A673 (cell line): Measurements from ENCODE around the gene COL1A1. TPM values are rescaled to one million over a fixed set of nuclear protein-coding genes. Genes with fewer than 3 reads are reported as not detected.

ENCODE experiments used
- BruUV-seq: library from RNA; stranded (reverse); fragments of 400-500 nt; replicated peaks from 2 replicates; lab custom pipeline; 2021; lab: Mats Ljungman, UMichigan
- CTCF ChIA-PET: fragments of 300-600 bp; sonication (Branson Sonifier 250); formaldehyde crosslinking; loops from one replicate; lab custom pipeline; 2022; ENCODE audit warnings: antibody characterized with exemption; lab: Charles Lee
- POLR2A ChIA-PET: fragments of 300-600 bp; sonication (Branson Sonifier 250); formaldehyde crosslinking; loops from one replicate; lab custom pipeline; 2022; ENCODE audit warnings: antibody characterized with exemption; ENCODE audit not compliant: low non-redundant PET; lab: Charles Lee
- DNase-seq: peaks from one replicate; pipeline ENCODE4 v3.0.0-alpha.2; 2015; ENCODE audit warnings: low spot score
- H3K27ac ChIP-seq: fragments of 200-600 bp; sonication (generic); 2 replicates; pipeline ENCODE4 v1.5.1; 2016; ENCODE audit warnings: mixed run types, low read depth, mild to moderate bottlenecking, mixed read lengths, antibody characterized with exemption, low read length; ENCODE audit not compliant: poor library complexity, severe bottlenecking
- H3K27me3 ChIP-seq: fragments of 200-600 bp; sonication (generic); replicated peaks from 2 replicates; pipeline ENCODE4 v1.6.1; 2017; ENCODE audit warnings: mixed run types, low read depth, mild to moderate bottlenecking, mixed read lengths, antibody characterized with exemption, low read length; ENCODE audit not compliant: insufficient read depth, poor library complexity
- H3K36me3 ChIP-seq: fragments of 200-600 bp; sonication (generic); 2 replicates; pipeline ENCODE4 v1.6.1; 2016; ENCODE audit warnings: mixed run types, mild to moderate bottlenecking, mixed read lengths, antibody characterized with exemption, low read length; ENCODE audit not compliant: insufficient read depth, poor library complexity, severe bottlenecking
- H3K4me1 ChIP-seq: fragments of 200-600 bp; sonication (generic); 2 replicates; pipeline ENCODE4 v1.6.1; 2017; ENCODE audit warnings: mixed run types, mild to moderate bottlenecking, mixed read lengths, antibody characterized with exemption, low read length; ENCODE audit not compliant: insufficient read depth, poor library complexity, severe bottlenecking
- H3K4me3 ChIP-seq: fragments of 200-600 bp; sonication (generic); 2 replicates; pipeline ENCODE4 v1.5.1; 2016; ENCODE audit warnings: low read depth, mixed run types, mild to moderate bottlenecking, mixed read lengths, low read length; ENCODE audit not compliant: poor library complexity, severe bottlenecking
- H3K9me3 ChIP-seq: fragments of 200-600 bp; sonication (generic); 2 replicates; pipeline ENCODE4 v1.6.1; 2016; ENCODE audit warnings: mixed run types, low read depth, mild to moderate bottlenecking, mixed read lengths, antibody characterized with exemption, low read length; ENCODE audit not compliant: poor library complexity, severe bottlenecking
- CTCF ChIP-seq: fragments of 300-800, 200-600 bp; sonication (generic); conservative IDR thresholded peaks from 2 replicates; pipeline ENCODE4 v1.5.1; 2017; ENCODE audit warnings: low read depth, mild to moderate bottlenecking, antibody characterized with exemption, low read length, moderate library complexity, mixed read lengths
- EZH2 ChIP-seq: fragments of 200-600 bp; sonication (generic); IDR thresholded peaks from 2 replicates; pipeline ENCODE4 v1.6.1; 2017; ENCODE audit warnings: borderline replicate concordance, low read depth, mild to moderate bottlenecking, mixed read lengths, antibody characterized with exemption, low read length; ENCODE audit not compliant: poor library complexity, severe bottlenecking
- intact Hi-C: fragments of 100-400 bp; cut with micrococcal nuclease; formaldehyde crosslinking; loops from one replicate; pipeline ENCODE4 v1.10.0; 2022; ENCODE audit not compliant: unreplicated experiment
- total RNA-seq: library from RNA; stranded (reverse); gene quantifications from 2 replicates; pipeline ENCODE4 v1.2.3, GENCODE V29; 2021

COL1A1 gene
- total RNA-seq, 1 experiment from 2014 or later: 24.6 TPM

DNA sequence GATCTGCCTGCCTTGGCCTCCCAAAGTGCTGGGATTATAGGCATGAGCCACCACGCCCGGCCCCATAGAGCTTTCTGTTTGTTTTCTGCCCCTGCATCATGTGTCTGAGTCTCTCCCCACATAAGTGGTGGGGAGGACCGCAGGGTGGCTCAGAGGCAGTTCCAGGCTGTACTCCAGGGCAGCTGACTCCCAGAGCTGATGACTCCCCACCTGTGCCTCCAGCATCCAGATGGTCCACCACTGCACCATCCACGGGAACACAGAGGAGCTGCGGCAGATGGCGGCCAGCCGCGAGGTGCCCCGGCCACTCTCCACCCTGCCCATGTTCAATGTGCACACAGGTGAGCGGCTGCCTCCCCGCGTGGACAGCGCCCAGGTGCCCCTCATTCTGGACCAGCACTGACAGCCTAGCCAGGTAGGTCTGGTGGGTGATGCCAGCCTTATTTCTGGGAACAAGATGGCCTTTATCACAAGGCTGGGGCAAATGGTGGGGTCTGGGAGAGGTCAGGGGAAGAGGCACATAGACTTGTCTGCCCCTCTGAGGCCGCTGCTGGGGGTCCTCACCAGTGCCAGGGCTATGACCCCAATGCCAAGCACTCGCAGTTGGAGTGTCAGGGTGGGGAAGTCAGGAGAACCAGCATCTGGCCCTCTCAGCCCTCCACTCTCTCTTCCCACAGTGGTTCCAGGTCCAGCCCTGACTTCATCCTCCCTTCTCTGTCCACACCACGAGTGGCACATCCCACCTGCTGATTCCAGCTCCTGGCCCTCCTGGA, 26.2 kb downstream of the COL1A1 start:
- Histone ChIP-seq H3K27ac (no peak overlapping the region), H3K27me3 (no peaks in the 10 kb centered on the region), H3K36me3 (no peaks in the 10 kb centered on the region), H3K4me3 (no peak overlapping the region), H3K4me1 (peaks cover 3% of the 10 kb centered on the region), H3K9me3 (no peaks in the 10 kb centered on the region)
- CTCF ChIA-PET: no interaction called here
- POLR2A ChIA-PET: no interaction called here
- no TSS peak for BruUV-seq
- DNase-seq: no peak
- no peak for TF ChIP-seq CTCF
- no peak for TF ChIP-seq EZH2
- intact Hi-C loops: no loop called here

GRCh38 chr17:50174444-50174843, 27.0 kb downstream of the COL1A1 start:
- POLR2A ChIA-PET: no interaction called here
- TF ChIP-seq CTCF: no peak
- no peak for TF ChIP-seq EZH2

DNA sequence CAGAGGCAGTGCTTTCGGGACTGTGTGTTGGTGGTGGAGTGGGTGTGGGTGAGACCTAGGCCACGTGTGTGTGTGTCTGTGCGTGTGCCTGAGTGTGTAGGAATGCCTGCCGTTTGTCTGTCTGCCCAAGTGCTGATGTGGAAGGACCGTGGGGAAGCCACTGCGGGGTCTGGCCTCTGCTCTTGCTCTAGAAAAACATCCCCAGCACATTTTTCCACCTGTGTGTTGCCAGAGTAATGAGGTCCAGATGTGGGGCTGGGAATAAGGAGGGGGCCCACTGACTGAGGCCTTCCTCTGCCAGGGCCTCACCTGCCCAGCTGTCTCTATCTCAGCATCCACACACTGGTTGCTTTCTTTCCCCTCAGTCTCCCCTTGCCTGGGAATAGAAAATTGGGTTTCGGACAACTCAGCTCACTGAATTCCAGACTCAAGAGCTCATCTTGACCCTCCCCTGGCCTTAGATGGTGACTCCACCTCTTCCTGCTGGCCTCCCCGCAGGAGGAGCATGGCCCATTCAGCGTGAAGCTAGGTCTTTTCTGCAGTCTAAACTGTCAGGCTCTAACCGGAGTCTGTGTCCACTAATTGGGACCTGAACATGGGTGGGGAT, 28.0 kb downstream of the COL1A1 start:
- CTCF ChIA-PET: no interaction called here
- Histone ChIP-seq H3K9me3 (no peaks in the 10 kb centered on the region), H3K27me3 (no peaks in the 10 kb centered on the region), H3K4me3 (no peak overlapping the region), H3K27ac (no peak overlapping the region), H3K36me3 (no peaks in the 10 kb centered on the region), H3K4me1 (peaks cover 3% of the 10 kb centered on the region)
- no peak for DNase-seq
- no peak for TF ChIP-seq EZH2
- TF ChIP-seq CTCF: no peak
- POLR2A ChIA-PET: no interaction called here
- intact Hi-C loops: no loop called here
- no TSS peak for BruUV-seq

More at GRCh38 chr17:50174444-50174843, 27.0 kb downstream of the COL1A1 start:
- Histone ChIP-seq H3K4me3 (no peak overlapping the region), H3K4me1 (peaks cover 3% of the 10 kb centered on the region), H3K36me3 (no peaks in the 10 kb centered on the region), H3K27me3 (no peaks in the 10 kb centered on the region), H3K9me3 (no peaks in the 10 kb centered on the region), H3K27ac (no peak overlapping the region)
- intact Hi-C loops: no loop called here
- DNase-seq: no peak
- no TSS peak for BruUV-seq
- CTCF ChIA-PET: no interaction called here
